ENCODE measurements around the gene GYG1.
"Not testable (repeated sequence)": the region's sequence is repeated elsewhere in the genome, so short reads cannot be mapped to it uniquely, and the experiment has no call there.

GYG1 gene

GRCh38 chr3:148991219-148992026 lies at the start of gene GYG1:
TSS of gene GYG1 (plus strand) at chr3:148991540. CDS start at chr3:148991641, 101 bp downstream.
- DNase-seq: peak; percentile 87

GRCh38 chr3:148943506-148944205 lies 47.7 kb upstream of the GYG1 start:
- DNase-seq: peak; percentile 77

- DNase-seq: no peak
These were observed 46.2 kb upstream of the GYG1 start for GRCh38 chr3:148945116-148945515.

- DNase-seq: no peak
These were observed 42.3 kb upstream of the GYG1 start for GRCh38 chr3:148948913-148949657.

GRCh38 chr3:148950806-148951205 lies 40.5 kb upstream of the GYG1 start:
- no peak for DNase-seq

- no peak for DNase-seq
These were observed 39.6 kb upstream of the GYG1 start for GRCh38 chr3:148951599-148952361.

GRCh38 chr3:148953094-148953493 lies 38.2 kb upstream of the GYG1 start:
- DNase-seq: no peak

GRCh38 chr3:148954981-148955380 lies 36.4 kb upstream of the GYG1 start:
- DNase-seq: no peak

- DNase-seq: peak; percentile 42
These were observed 35.6 kb upstream of the GYG1 start for GRCh38 chr3:148955544-148956346.

GRCh38 chr3:148957586-148957985 lies 33.8 kb upstream of the GYG1 start:
- peak; percentile 34 for DNase-seq

- no peak for DNase-seq
These were observed 32.6 kb upstream of the GYG1 start for GRCh38 chr3:148958696-148959095.

- DNase-seq: no peak
These were observed 28.8 kb upstream of the GYG1 start for GRCh38 chr3:148962513-148962912.

- no peak for DNase-seq
These were observed 26.5 kb upstream of the GYG1 start for GRCh38 chr3:148964809-148965208.

GRCh38 chr3:148968321-148968720 lies 23.0 kb upstream of the GYG1 start:
- DNase-seq: no peak

- no peak for DNase-seq
These were observed 21.1 kb upstream of the GYG1 start for GRCh38 chr3:148970271-148970670.

- no peak for DNase-seq
These were observed 19.8 kb upstream of the GYG1 start for GRCh38 chr3:148971401-148972163.

GRCh38 chr3:148974726-148975125 lies 16.6 kb upstream of the GYG1 start:
- no peak for DNase-seq

- no peak for DNase-seq
These were observed 16.1 kb upstream of the GYG1 start for GRCh38 chr3:148975248-148975647.

GRCh38 chr3:148975696-148976095 lies 15.6 kb upstream of the GYG1 start:
- no peak for DNase-seq

GRCh38 chr3:148981273-148981672 lies 10.1 kb upstream of the GYG1 start:
- DNase-seq: no peak

GRCh38 chr3:148987551-148987950 lies 3.8 kb upstream of the GYG1 start:
- DNase-seq: not testable (repeated sequence)
